Lung (tissue), 12 donors: ENCODE measurements around the gene TRIM71. TPM values are rescaled to one million over a fixed set of nuclear protein-coding genes. Genes with fewer than 3 reads are reported as not detected.

Source experiments
- ATAC-seq: fragments of 200-7000 bp; cut with Tn5 transposase; one replicate; pipeline ENCODE4 v1.9.1; 2020; ENCODE audit warnings: moderate number of reproducible peaks; ENCODE audit not compliant: insufficient read depth, low FRiP score
- DNase-seq, 3 donors: peaks; one replicate each; pipeline ENCODE4 v3.0.0-alpha.2; 2013 to 2017
- H3K27ac ChIP-seq, 2 donors: one replicate each; pipeline ENCODE4 v1.5.1; 2013; ENCODE audit warnings: mild to moderate bottlenecking in 2 of 2, moderate library complexity in 2 of 2, control low read depth in 1 of 2, inconsistent platforms in 1 of 2, low read depth in 1 of 2, low read length in 1 of 2
- H3K27me3 ChIP-seq, 3 donors: one replicate each; pipeline ENCODE4 v1.5.1; 2013; ENCODE audit warnings: low read length in 2 of 3; ENCODE audit not compliant: control insufficient read depth in 3 of 3, insufficient read depth in 3 of 3
- H3K36me3 ChIP-seq, 4 donors: one replicate each; pipeline ENCODE4 v1.5.1; 2013; ENCODE audit warnings: low read length in 4 of 4, mild to moderate bottlenecking in 1 of 4, moderate library complexity in 1 of 4; ENCODE audit not compliant: control insufficient read depth in 4 of 4, insufficient read depth in 4 of 4
- H3K4me1 ChIP-seq, 5 donors: one replicate each; pipeline ENCODE4 v1.5.1; 2013; ENCODE audit warnings: low read length in 5 of 5, mild to moderate bottlenecking in 2 of 5, moderate library complexity in 1 of 5; ENCODE audit not compliant: control insufficient read depth in 5 of 5, insufficient read depth in 5 of 5
- H3K4me3 ChIP-seq: one replicate; pipeline ENCODE4 v1.5.1; 2013; ENCODE audit warnings: mild to moderate bottlenecking, control low read depth, moderate library complexity
- H3K9ac ChIP-seq, 2 donors: one replicate each; pipeline ENCODE4 v1.5.1; 2013; ENCODE audit warnings: low read length in 2 of 2, control low read depth in 1 of 2; ENCODE audit not compliant: insufficient read depth in 1 of 2
- H3K9me3 ChIP-seq, 4 donors: one replicate each; pipeline ENCODE4 v1.5.1; 2013; ENCODE audit warnings: low read length in 3 of 4, mild to moderate bottlenecking in 1 of 4, moderate library complexity in 1 of 4; ENCODE audit not compliant: control insufficient read depth in 4 of 4, insufficient read depth in 3 of 4
- CTCF ChIP-seq: IDR thresholded peaks from 2 replicates; pipeline ENCODE4 v1.5.1; 2012; ENCODE audit warnings: mild to moderate bottlenecking; ENCODE audit errors: control extremely low read depth, extremely low read depth
- WGBS, 2 donors: extraction: QIAGEN DNeasy Blood & Tissue Kit; methylation state at CpG; one replicate each; pipeline ENCODE4 v1.1.7; 2013; 5-methylcytosine and 5-hydroxymethylcytosine counted together
- polyA plus RNA-seq, 2 donors: library from polyadenylated mRNA; stranded (reverse); fragments of 200-250 nt; gene quantifications; one replicate each; pipeline ENCODE4 v1.2.1, GENCODE V29; 2013
- total RNA-seq, 2 donors: library from RNA; depleted of rRNA in 1 of 2; stranded (reverse); fragments of >200 nt in 1 of 2; gene quantifications; one replicate each; pipeline ENCODE4 v1.2.1, GENCODE V29; 2014 to 2021
- donor health status: control.
- donor health status: control.
- donor health status: Bipolar disorder and iron deficiency.
- donor health status: healthy.
- donor health status: DM: yes; HTN: yes; CAD: no.

The TRIM71 gene
- total and polyA plus RNA-seq, 4 donors: 0.45 to 9.9 (median 2.0) TPM

DNA sequence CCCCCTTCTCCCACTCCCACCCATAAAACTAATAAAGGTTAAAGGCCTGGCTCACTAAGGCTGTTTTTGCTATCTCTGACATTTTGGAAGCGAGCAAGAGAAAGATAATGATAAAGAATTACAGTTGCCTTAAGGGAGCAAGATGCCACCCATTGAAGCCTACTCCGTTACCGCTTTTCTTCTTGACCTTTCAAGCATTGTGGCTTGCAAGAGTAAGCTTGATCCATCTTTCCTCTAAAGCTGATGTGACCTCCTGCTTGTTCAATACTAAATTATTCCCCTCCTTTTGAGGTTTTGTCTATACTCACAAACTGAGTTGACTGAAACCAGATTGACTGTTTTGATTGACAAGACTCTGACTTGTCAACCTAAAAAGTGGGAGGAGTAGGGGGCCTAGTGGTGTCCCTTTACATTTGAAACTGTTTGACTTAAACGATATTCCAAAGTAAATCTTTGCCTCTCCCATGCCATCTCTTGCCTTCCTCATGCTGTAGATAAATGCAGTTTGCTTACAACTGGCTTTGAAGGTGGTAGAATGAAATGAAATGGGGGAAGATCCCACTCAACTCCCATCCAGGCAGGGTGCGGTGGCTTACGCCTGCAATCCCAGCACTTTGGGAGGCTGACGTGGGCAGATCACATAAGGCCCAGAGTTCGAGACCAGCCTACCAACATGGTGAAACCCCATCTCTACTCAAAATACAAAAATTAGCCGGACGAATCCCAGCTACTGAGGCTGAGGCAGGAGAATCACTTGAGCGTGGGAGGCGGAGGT is 8.0 kb downstream of the TRIM71 start:
- TF ChIP-seq CTCF: no peak
- DNase-seq (no peak), ATAC-seq (no peak)
- H3K9me3 ChIP-seq: no peaks in the 10 kb centered on the region
- 95 to 96% methylated on average over 12 of the region's 12 CpGs for WGBS, 2 donors
- no peak overlapping the region for H3K4me3 ChIP-seq
- H3K9ac ChIP-seq: no peak overlapping the region
- peaks cover 0 to 16% (median 0%) of the 10 kb centered on the region in 5 donors for H3K4me1 ChIP-seq
- no peaks in the 10 kb centered on the region for H3K36me3 ChIP-seq
- no peaks in the 10 kb centered on the region for H3K27me3 ChIP-seq
- no peak overlapping the region for H3K27ac ChIP-seq

DNA sequence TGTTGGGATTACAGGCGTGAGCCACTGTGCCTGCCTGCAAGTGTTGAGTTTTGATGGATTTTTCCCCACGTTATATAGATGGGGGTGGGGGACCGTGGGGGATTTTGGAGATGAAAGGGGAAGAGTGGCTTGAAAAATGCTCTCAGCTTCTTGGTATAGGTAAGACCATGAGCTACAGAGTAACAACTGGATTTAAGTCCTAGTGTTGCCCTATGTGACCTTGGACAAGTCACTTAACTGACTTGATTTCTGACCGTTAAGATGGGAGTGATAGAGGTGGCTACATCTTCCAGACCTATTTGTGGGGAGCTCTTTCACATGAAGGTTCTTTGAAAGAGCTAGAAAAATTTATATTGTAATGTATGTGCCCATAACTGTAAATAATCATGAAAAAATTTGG is 13.3 kb downstream of the TRIM71 start:
- TF ChIP-seq CTCF: no peak
- DNase-seq (no peak), ATAC-seq (no peak)
- no peaks in the 10 kb centered on the region for H3K27me3 ChIP-seq
- H3K4me3 ChIP-seq: no peak overlapping the region
- no peak overlapping the region for H3K9ac ChIP-seq
- peaks cover 0 to 6% (median 0%) of the 10 kb centered on the region in 5 donors for H3K4me1 ChIP-seq
- 90 to 92% methylated on average over 4 of the region's 4 CpGs for WGBS, 2 donors
- no peaks in the 10 kb centered on the region for H3K9me3 ChIP-seq
- no peak overlapping the region for H3K27ac ChIP-seq
- H3K36me3 ChIP-seq: no peaks in the 10 kb centered on the region

DNA sequence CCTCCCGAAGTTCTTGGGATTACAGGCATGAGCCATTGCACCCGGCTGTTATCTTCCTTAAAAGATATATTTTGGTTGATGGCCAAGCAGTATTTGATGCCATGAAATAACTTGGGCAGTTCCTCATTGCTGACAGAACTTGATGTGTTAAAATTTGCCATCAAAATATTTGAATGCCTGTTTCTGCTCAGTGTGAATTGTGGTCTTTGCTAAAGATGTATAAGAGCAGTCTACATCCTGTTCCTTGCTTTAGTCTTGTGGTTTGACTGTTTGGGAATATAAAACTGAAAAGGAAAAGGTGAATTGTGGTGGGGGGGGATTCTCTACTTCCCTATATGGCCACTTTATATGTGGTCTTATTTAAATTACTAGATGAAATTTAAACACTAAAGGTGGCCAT is 14.0 kb downstream of the TRIM71 start:
- DNase-seq: no peak
- no peak for TF ChIP-seq CTCF
- ATAC-seq: no peak
- 18 to 41% methylated on average over 2 of the region's 2 CpGs for WGBS, 2 donors
- Histone ChIP-seq H3K9ac (no peak overlapping the region), H3K27ac (no peak overlapping the region), H3K27me3 (no peaks in the 10 kb centered on the region), H3K36me3 (no peaks in the 10 kb centered on the region), H3K9me3 (no peaks in the 10 kb centered on the region), H3K4me3 (no peak overlapping the region), H3K4me1 (peaks cover 0 to 6% (median 0%) of the 10 kb centered on the region in 5 donors)
